ENCODE results near the gene NEDD4L.
"Not testable (repeated sequence)": the region's sequence is repeated elsewhere in the genome, so short reads cannot be mapped to it uniquely, and the experiment has no call there.

The NEDD4L gene

GRCh38 chr18:58360324-58360723, 316.3 kb downstream of the NEDD4L start:
- no peak for DNase-seq

- DNase-seq, result no peak
These were observed 317.2 kb downstream of the NEDD4L start for GRCh38 chr18:58361212-58361611.

GRCh38 chr18:58362027-58362575, 318.1 kb downstream of the NEDD4L start:
- no peak for DNase-seq

GRCh38 chr18:58362829-58363271, 318.8 kb downstream of the NEDD4L start:
- DNase-seq, result no peak

GRCh38 chr18:58363767-58364540, 319.9 kb downstream of the NEDD4L start:
- no peak for DNase-seq

- no peak for DNase-seq
These were observed 321.0 kb downstream of the NEDD4L start for GRCh38 chr18:58364876-58365528.

GRCh38 chr18:58367425-58368140, 323.6 kb downstream of the NEDD4L start:
- DNase-seq, result no peak

GRCh38 chr18:58369616-58370015, 325.6 kb downstream of the NEDD4L start:
- DNase-seq, result no peak

- no peak for DNase-seq
These were observed 326.1 kb downstream of the NEDD4L start for GRCh38 chr18:58370038-58370580.

GRCh38 chr18:58370612-58371011, 326.6 kb downstream of the NEDD4L start:
- DNase-seq, result no peak

- no peak for DNase-seq
These were observed 329.5 kb downstream of the NEDD4L start for GRCh38 chr18:58373481-58373880.

GRCh38 chr18:58375051-58375450, 331.0 kb downstream of the NEDD4L start:
- no peak for DNase-seq

- no peak for DNase-seq
These were observed 334.7 kb downstream of the NEDD4L start for GRCh38 chr18:58378411-58379379.

- no peak for DNase-seq
These were observed 335.4 kb downstream of the NEDD4L start for GRCh38 chr18:58379443-58379842.

- DNase-seq, result not testable (repeated sequence)
These were observed 336.1 kb downstream of the NEDD4L start for GRCh38 chr18:58380113-58380512.

GRCh38 chr18:58381676-58382411, 337.8 kb downstream of the NEDD4L start:
- DNase-seq, result no peak

GRCh38 chr18:58382446-58382845, 338.4 kb downstream of the NEDD4L start:
- DNase-seq, result no peak

GRCh38 chr18:58385472-58385871, 341.4 kb downstream of the NEDD4L start:
- DNase-seq, result no peak

GRCh38 chr18:58386780-58387179, 342.8 kb downstream of the NEDD4L start:
- no peak for DNase-seq

GRCh38 chr18:58387716-58388115, 343.7 kb downstream of the NEDD4L start:
- DNase-seq, result no peak

GRCh38 chr18:58388736-58389135, 344.7 kb downstream of the NEDD4L start:
- DNase-seq, result no peak
